Nephron (organoid): ENCODE data around the gene KRT76.

Source experiments
- H3K27ac Mint-ChIP-seq, 3 experiments: 2 replicates each; pipeline ENCODE4 v1.8.0; 2020; ENCODE audit warnings: mixed read lengths in 3 of 3, mild to moderate bottlenecking in 2 of 3, moderate library complexity in 1 of 3
- H3K27me3 Mint-ChIP-seq: 2 replicates; pipeline ENCODE4 v1.8.0; 2021; ENCODE audit warnings: low read depth, mild to moderate bottlenecking, moderate library complexity, mixed read lengths
- H3K36me3 Mint-ChIP-seq: 2 replicates; pipeline ENCODE4 v1.8.0; 2020; ENCODE audit warnings: low read depth, mixed read lengths
- H3K4me1 Mint-ChIP-seq: 2 replicates; pipeline ENCODE4 v1.8.0; 2020; ENCODE audit warnings: mixed read lengths
- H3K4me3 Mint-ChIP-seq, 3 experiments: 2 replicates each; pipeline ENCODE4 v1.8.0; 2020; ENCODE audit warnings: mild to moderate bottlenecking in 3 of 3, mixed read lengths in 3 of 3, moderate library complexity in 2 of 3
- H3K9me3 Mint-ChIP-seq: 2 replicates; pipeline ENCODE4 v1.8.0; 2020; ENCODE audit warnings: mixed read lengths
- CTCF ChIP-seq, 3 experiments: fragments of 200-600 bp; sonication (generic); IDR thresholded peaks; one replicate each; pipeline ENCODE4 v1.5.0; 2021; ENCODE audit warnings: antibody characterized with exemption in 3 of 3; ENCODE audit not compliant: unreplicated experiment in 3 of 3

KRT76 gene

GRCh38 chr12:52800259-52800917, 23.2 kb upstream of the KRT76 start:
- TF ChIP-seq CTCF (IDR thresholded peaks at IDR 0.05; ENCODE audit: unreplicated experiment in 3 of 3) = no peak
- no peak overlapping the region for H3K27ac Mint-ChIP-seq
- no peaks in the 10 kb centered on the region for H3K9me3 Mint-ChIP-seq
- H3K4me1 Mint-ChIP-seq = peaks cover 13% of the 10 kb centered on the region
- no peaks in the 10 kb centered on the region for H3K36me3 Mint-ChIP-seq
- H3K4me3 Mint-ChIP-seq = no peak overlapping the region
- H3K27me3 Mint-ChIP-seq = peaks cover 21% of the 10 kb centered on the region

GRCh38 chr12:52799505-52800211, 22.5 kb upstream of the KRT76 start:
- no peak overlapping the region for H3K27ac Mint-ChIP-seq
- H3K4me1 Mint-ChIP-seq = peaks cover 13% of the 10 kb centered on the region
- no peaks in the 10 kb centered on the region for H3K36me3 Mint-ChIP-seq
- H3K4me3 Mint-ChIP-seq = no peak overlapping the region
- TF ChIP-seq CTCF (IDR thresholded peaks at IDR 0.05; ENCODE audit: unreplicated experiment in 3 of 3) = no peak
- H3K27me3 Mint-ChIP-seq = peaks cover 16% of the 10 kb centered on the region
- H3K9me3 Mint-ChIP-seq = no peaks in the 10 kb centered on the region

GRCh38 chr12:52798671-52799504, 21.7 kb upstream of the KRT76 start:
- peaks cover 14% of the 10 kb centered on the region for H3K27me3 Mint-ChIP-seq
- H3K4me3 Mint-ChIP-seq = no peak overlapping the region
- peaks cover 8% of the 10 kb centered on the region for H3K4me1 Mint-ChIP-seq
- H3K27ac Mint-ChIP-seq = no peak overlapping the region
- H3K9me3 Mint-ChIP-seq = no peaks in the 10 kb centered on the region
- TF ChIP-seq CTCF (IDR thresholded peaks at IDR 0.05; ENCODE audit: unreplicated experiment in 3 of 3) = no peak
- no peaks in the 10 kb centered on the region for H3K36me3 Mint-ChIP-seq

GRCh38 chr12:52798003-52798670, 21.0 kb upstream of the KRT76 start:
- no peak for TF ChIP-seq CTCF (IDR thresholded peaks at IDR 0.05; ENCODE audit: unreplicated experiment in 3 of 3)
- Mint-ChIP-seq H3K27me3 (peaks cover 14% of the 10 kb centered on the region), H3K36me3 (no peaks in the 10 kb centered on the region), H3K4me3 (no peak overlapping the region), H3K4me1 (peaks cover 3% of the 10 kb centered on the region), H3K9me3 (no peaks in the 10 kb centered on the region), H3K27ac (no peak overlapping the region)

- Mint-ChIP-seq H3K36me3 (no peaks in the 10 kb centered on the region), H3K9me3 (no peaks in the 10 kb centered on the region), H3K27me3 (peaks cover 15% of the 10 kb centered on the region), H3K4me1 (no peaks in the 10 kb centered on the region), H3K27ac (no peak overlapping the region), H3K4me3 (no peak overlapping the region)
- no peak for TF ChIP-seq CTCF (IDR thresholded peaks at IDR 0.05; ENCODE audit: unreplicated experiment in 3 of 3)
Measured at GRCh38 chr12:52797529-52797894, 20.4 kb upstream of the KRT76 start.
